ENCODE data around the gene HTRA1. TPM values are rescaled to one million over a fixed set of nuclear protein-coding genes. Genes with fewer than 3 reads are reported as not detected.

Gene HTRA1
- total and polyA plus RNA-seq, 7 donors = 22.7 to 162 (median 119) TPM

DNA sequence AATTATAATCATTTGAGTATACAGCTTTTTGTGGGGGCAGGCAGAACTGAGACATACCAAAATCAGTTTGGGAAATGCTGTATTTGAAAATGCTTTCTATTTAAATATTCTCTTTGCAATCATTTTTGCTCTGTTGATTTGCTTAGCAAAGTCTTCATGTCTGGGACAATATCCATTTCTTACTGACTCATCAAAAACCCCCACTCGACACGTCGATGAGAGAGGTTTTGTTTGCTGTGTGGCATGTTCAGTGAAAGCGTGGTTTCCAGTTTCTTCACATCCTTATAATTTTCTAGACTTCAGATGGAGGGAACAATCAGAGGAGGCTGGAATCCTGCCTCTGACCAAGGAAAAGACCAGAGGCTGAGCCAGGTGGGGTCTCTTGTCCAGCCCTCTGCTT is 28.9 kb downstream of the HTRA1 start:
- H3K27me3 ChIP-seq = no peaks in the 10 kb centered on the region
- H3K27ac ChIP-seq = peak overlapping the region in 3 of 4 donors; percentile 65 to 87 (median 74)
- H3K36me3 ChIP-seq = peaks cover 0 to 15% (median 0%) of the 10 kb centered on the region in 4 donors
- no peaks in the 10 kb centered on the region for H3K9me3 ChIP-seq
- TF ChIP-seq POLR2A (IDR thresholded peaks at IDR 0.05) = no peak
- no peak for TF ChIP-seq EP300 (IDR thresholded peaks at IDR 0.05)
- TF ChIP-seq, protein P1, sequence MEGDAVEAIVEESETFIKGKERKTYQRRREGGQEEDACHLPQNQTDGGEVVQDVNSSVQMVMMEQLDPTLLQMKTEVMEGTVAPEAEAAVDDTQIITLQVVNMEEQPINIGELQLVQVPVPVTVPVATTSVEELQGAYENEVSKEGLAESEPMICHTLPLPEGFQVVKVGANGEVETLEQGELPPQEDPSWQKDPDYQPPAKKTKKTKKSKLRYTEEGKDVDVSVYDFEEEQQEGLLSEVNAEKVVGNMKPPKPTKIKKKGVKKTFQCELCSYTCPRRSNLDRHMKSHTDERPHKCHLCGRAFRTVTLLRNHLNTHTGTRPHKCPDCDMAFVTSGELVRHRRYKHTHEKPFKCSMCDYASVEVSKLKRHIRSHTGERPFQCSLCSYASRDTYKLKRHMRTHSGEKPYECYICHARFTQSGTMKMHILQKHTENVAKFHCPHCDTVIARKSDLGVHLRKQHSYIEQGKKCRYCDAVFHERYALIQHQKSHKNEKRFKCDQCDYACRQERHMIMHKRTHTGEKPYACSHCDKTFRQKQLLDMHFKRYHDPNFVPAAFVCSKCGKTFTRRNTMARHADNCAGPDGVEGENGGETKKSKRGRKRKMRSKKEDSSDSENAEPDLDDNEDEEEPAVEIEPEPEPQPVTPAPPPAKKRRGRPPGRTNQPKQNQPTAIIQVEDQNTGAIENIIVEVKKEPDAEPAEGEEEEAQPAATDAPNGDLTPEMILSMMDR (IDR thresholded peaks at IDR 0.05) = no peak
- no peak for TF ChIP-seq POLR2AphosphoS5 (IDR thresholded peaks at IDR 0.05)
- no peak overlapping the region for H3K4me3 ChIP-seq
- WGBS, 2 donors = 69 to 79% methylated on average over 4 of the region's 4 CpGs
- intact Hi-C loops (cut with DNase I) = no loop called here
- H3K4me1 ChIP-seq = peaks cover 0 to 86% (median 83%) of the 10 kb centered on the region in 4 donors
- DNase-seq = no peak

DNA sequence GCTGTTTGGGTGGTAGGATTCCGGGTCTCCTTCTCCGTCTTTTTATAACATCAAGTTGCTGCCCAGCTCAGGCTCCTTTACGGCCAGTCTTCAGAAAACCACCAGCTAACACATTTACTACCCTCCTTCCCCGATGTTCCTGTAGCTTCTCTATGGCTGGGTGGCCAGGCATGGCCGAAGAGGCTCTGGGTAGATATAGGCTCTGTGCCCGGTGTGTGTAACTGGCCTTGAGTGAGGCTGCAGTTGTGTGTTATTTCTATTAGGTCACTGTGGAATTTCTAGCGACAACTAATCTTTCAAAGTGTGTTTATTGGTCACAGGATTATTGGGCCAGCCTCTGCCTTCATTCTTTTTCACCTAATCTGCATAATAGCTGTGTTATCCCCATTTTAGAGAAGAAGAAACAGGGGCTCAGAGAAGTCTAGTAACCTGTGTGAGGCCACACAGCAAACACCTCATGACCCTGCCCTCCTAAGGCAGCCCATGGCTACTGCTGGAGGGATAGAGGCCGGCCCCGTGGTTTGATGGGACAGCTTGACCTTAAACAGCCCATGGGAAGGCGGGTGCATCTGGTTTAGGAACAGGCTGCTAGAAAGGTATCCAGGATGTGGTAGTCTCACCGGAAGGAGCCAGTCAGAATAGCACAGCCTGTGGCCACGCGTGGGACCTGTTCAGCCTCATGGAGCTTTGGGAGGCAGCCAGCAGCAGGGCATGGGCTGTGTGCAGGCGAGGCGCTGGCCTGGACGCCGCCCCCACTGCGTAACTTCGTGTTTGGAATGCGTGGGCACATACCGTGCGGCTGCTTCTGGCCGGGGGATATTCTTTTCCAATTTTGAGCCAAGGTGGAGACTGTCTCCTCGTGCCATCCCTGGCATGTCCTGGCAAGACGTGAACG is 29.7 kb downstream of the HTRA1 start:
- WGBS, 2 donors = 81% methylated on average over 26 of the region's 26 CpGs
- Histone ChIP-seq H3K27ac (peak overlapping the region in 3 of 4 donors; percentile 65 to 87 (median 74)), H3K36me3 (peaks cover 0 to 15% (median 0%) of the 10 kb centered on the region in 4 donors), H3K9me3 (no peaks in the 10 kb centered on the region), H3K27me3 (no peaks in the 10 kb centered on the region), H3K4me3 (no peak overlapping the region), H3K4me1 (peaks cover 0 to 85% (median 83%) of the 10 kb centered on the region in 4 donors)
- TF ChIP-seq EP300 (IDR thresholded peaks at IDR 0.05) (peak in 1 of 4 donors; percentile 89), POLR2A (IDR thresholded peaks at IDR 0.05) (no peak), POLR2AphosphoS5 (IDR thresholded peaks at IDR 0.05) (peak in 2 of 4 donors; percentile 66 to 79)
- intact Hi-C loops (cut with DNase I) = no loop called here
- DNase-seq = peak; percentile 83

DNA sequence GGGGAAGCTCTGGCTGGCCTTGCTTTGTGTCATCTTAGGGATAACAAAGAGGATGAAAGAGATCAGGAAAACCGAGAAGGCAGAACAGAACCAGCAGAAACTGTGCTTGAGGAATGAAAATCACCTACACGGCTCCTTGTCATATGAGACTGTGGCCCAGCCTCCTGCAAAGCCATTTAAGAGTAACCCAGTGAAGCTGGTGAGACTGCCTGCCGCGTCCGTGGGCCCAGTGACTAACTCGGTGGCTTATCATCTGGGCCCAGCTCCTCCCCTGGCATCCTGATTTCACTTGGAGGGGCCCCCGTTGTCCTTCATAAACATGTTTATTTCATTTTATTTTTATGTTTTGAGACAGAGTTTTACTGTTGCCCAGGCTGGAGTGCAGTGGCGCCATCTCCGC is 30.7 kb downstream of the HTRA1 start:
- Histone ChIP-seq H3K4me1 (peaks cover 0 to 75% (median 73%) of the 10 kb centered on the region in 4 donors), H3K4me3 (no peak overlapping the region), H3K9me3 (no peaks in the 10 kb centered on the region), H3K27me3 (no peaks in the 10 kb centered on the region), H3K36me3 (peaks cover 0 to 15% (median 0%) of the 10 kb centered on the region in 4 donors), H3K27ac (peak overlapping the region in 3 of 4 donors; percentile 65 to 87 (median 74))
- no peak for TF ChIP-seq EP300 (IDR thresholded peaks at IDR 0.05)
- TF ChIP-seq, protein P1 (IDR thresholded peaks at IDR 0.05) = no peak
- TF ChIP-seq POLR2AphosphoS5 (IDR thresholded peaks at IDR 0.05) = no peak
- TF ChIP-seq POLR2A (IDR thresholded peaks at IDR 0.05) = no peak
- DNase-seq = no peak
- intact Hi-C loops (cut with DNase I) = no loop called here
- 86 to 87% methylated on average over 9 of the region's 9 CpGs for WGBS, 2 donors

DNA sequence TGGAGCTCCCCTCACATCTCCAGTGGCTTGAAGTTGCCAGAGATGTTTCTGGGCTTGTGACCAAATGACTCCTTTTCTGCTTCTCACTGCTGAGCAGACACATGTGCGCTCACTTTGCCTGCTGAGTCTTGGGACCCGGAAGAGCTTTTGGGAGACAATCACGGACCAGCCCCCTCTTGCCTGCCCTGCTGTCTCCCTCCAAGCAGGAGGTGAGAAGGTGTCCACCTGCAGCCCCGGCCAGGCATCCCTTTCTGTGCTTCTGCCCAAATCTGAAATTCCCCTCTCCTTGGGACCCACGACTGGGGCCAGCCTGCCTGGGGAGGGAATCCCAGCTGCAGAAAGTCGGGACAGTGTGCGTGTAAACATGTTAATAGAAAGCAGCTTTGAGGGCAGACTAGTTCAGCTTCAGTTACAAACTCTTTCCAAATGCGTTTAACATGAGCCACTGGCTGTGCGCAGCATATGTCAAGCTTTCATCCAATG is 31.7 kb downstream of the HTRA1 start:
- DNase-seq = peak; percentile 84
- peaks cover 0 to 15% (median 0%) of the 10 kb centered on the region in 4 donors for H3K36me3 ChIP-seq
- H3K4me3 ChIP-seq = no peak overlapping the region
- peaks cover 0 to 66% (median 63%) of the 10 kb centered on the region in 4 donors for H3K4me1 ChIP-seq
- 68 to 71% methylated on average over 9 of the region's 9 CpGs for WGBS, 2 donors
- no peaks in the 10 kb centered on the region for H3K9me3 ChIP-seq
- peak overlapping the region; percentile 61 to 87 (median 70) for H3K27ac ChIP-seq
- intact Hi-C loops (cut with DNase I) = no loop called here
- TF ChIP-seq, protein P1 (IDR thresholded peaks at IDR 0.05) = no peak
- peak in 1 of 4 donors; percentile 49 for TF ChIP-seq EP300 (IDR thresholded peaks at IDR 0.05)
- peak; percentile 20 to 82 (median 33) for TF ChIP-seq POLR2AphosphoS5 (IDR thresholded peaks at IDR 0.05)
- no peaks in the 10 kb centered on the region for H3K27me3 ChIP-seq

DNA sequence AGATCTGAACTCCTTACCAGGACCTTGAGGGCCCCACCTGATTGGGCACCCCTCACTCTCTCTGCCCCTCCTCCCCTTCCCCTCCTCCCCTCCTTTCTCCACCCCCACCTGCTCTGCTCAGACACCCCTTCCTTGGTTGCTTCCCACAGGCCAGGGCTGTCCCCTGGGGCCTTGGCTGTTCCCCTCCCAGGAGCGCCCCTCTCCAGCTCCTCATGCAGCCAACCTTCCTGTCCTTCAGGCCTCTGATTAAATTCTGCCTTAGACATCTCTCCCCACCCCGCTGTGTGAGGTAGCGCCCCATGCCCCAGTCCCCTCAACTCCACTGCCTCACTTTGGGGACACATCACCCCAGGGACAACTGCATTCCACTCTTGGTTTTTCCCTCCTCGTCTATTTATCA is 32.4 kb downstream of the HTRA1 start:
- peaks cover 0 to 15% (median 0%) of the 10 kb centered on the region in 4 donors for H3K36me3 ChIP-seq
- H3K9me3 ChIP-seq = no peaks in the 10 kb centered on the region
- no peaks in the 10 kb centered on the region for H3K27me3 ChIP-seq
- no peak for TF ChIP-seq EP300 (IDR thresholded peaks at IDR 0.05)
- DNase-seq = no peak
- intact Hi-C loops (cut with DNase I) = no loop called here
- H3K4me1 ChIP-seq = peaks cover 0 to 66% (median 64%) of the 10 kb centered on the region in 4 donors
- peak overlapping the region; percentile 61 to 87 (median 70) for H3K27ac ChIP-seq
- WGBS, 2 donors = 85 to 94% methylated on average over 4 of the region's 4 CpGs
- no peak overlapping the region for H3K4me3 ChIP-seq

Measured in sigmoid colon (tissue), 7 donors.